Keratinocyte (primary cell): ENCODE measurements around the gene CD2AP. TPM values are rescaled to one million over a fixed set of nuclear protein-coding genes. Genes with fewer than 3 reads are reported as not detected.

Experiments
- DNase-seq: peaks from one replicate; pipeline ENCODE4 v3.0.0-alpha.2; 2011; ENCODE audit warnings: low read depth, missing footprints, low spot score
- FAIRE-seq: peaks from 2 replicates; lab custom pipeline; 2011; peaks lifted over from hg19 to GRCh38; lab: Jason Lieb, UNC
- H2AFZ ChIP-seq: 2 replicates; pipeline ENCODE4 v1.6.0; 2012; ENCODE audit warnings: low read length, control low read depth, inconsistent platforms; ENCODE audit not compliant: control insufficient read depth
- H3K27ac ChIP-seq: 2 replicates; pipeline ENCODE4 v1.5.1; 2011; ENCODE audit warnings: low read length; ENCODE audit not compliant: control insufficient read depth, insufficient read depth
- H3K27me3 ChIP-seq: 3 replicates; pipeline ENCODE4 v1.6.0; 2011; ENCODE audit warnings: low read length; ENCODE audit not compliant: control insufficient read depth, insufficient read depth; ENCODE audit errors: extremely low read depth
- H3K36me3 ChIP-seq, 2 experiments: 2 replicates in 1 of 2; 3 replicates in 1 of 2; pipeline ENCODE4 v1.5.1; 2011; ENCODE audit warnings: low read length in 2 of 2, mild to moderate bottlenecking in 1 of 2; ENCODE audit not compliant: control insufficient read depth in 2 of 2, insufficient read depth in 2 of 2; ENCODE audit errors: extremely low read depth in 1 of 2
- H3K4me1 ChIP-seq: 3 replicates; pipeline ENCODE4 v1.5.1; 2011; ENCODE audit warnings: low read length; ENCODE audit not compliant: control insufficient read depth, insufficient read depth; ENCODE audit errors: extremely low read depth
- H3K4me2 ChIP-seq: 3 replicates; pipeline ENCODE4 v1.6.0; 2011; ENCODE audit warnings: low read depth, low read length; ENCODE audit not compliant: control insufficient read depth, insufficient read depth; ENCODE audit errors: extremely low read depth
- H3K4me3 ChIP-seq, 3 experiments: fragments of 200-600 bp in 1 of 3; sonication (generic) in 1 of 3; 2 replicates in 2 of 3; 3 replicates in 1 of 3; pipeline ENCODE4 v1.5.1; 2011 to 2016; ENCODE audit warnings: low read length in 3 of 3, mild to moderate bottlenecking in 3 of 3, control low read depth in 2 of 3, inconsistent platforms in 1 of 3, low read depth in 1 of 3, mixed read lengths in 1 of 3, mixed run types in 1 of 3, moderate library complexity in 1 of 3; ENCODE audit not compliant: control insufficient read depth in 2 of 3, insufficient read depth in 2 of 3; ENCODE audit errors: extremely low read depth in 1 of 3
- H3K79me2 ChIP-seq: 2 replicates; pipeline ENCODE4 v1.6.0; 2012; ENCODE audit warnings: low read length; ENCODE audit not compliant: control insufficient read depth, insufficient read depth
- H3K9ac ChIP-seq: 3 replicates; pipeline ENCODE4 v1.6.0; 2011; ENCODE audit warnings: low read length; ENCODE audit not compliant: control insufficient read depth, insufficient read depth; ENCODE audit errors: extremely low read depth
- H3K9me1 ChIP-seq: 3 replicates; pipeline ENCODE4 v1.6.0; 2011; ENCODE audit warnings: low read length; ENCODE audit not compliant: control insufficient read depth, insufficient read depth; ENCODE audit errors: extremely low read depth
- H3K9me3 ChIP-seq: 2 replicates; pipeline ENCODE4 v1.5.1; 2012; ENCODE audit warnings: low read depth, low read length; ENCODE audit not compliant: control insufficient read depth
- H4K20me1 ChIP-seq: 3 replicates; pipeline ENCODE4 v1.6.0; 2011; ENCODE audit warnings: low read length; ENCODE audit not compliant: control insufficient read depth, insufficient read depth; ENCODE audit errors: extremely low read depth
- CTCF ChIP-seq, 3 experiments: IDR thresholded peaks in 1 of 3; conservative IDR thresholded peaks in 1 of 3; optimal IDR thresholded peaks in 1 of 3; 2 replicates in 2 of 3; 3 replicates in 1 of 3; pipeline versions ENCODE3 to v1.5.1; 2011; ENCODE audit warnings: low read length in 3 of 3, mild to moderate bottlenecking in 3 of 3, moderate library complexity in 2 of 3, control low read depth in 1 of 3, inconsistent platforms in 1 of 3; ENCODE audit not compliant: insufficient read depth in 2 of 3; ENCODE audit errors: extremely low read depth in 1 of 3
- EZH2 ChIP-seq: IDR thresholded peaks from one replicate; pipeline ENCODE4 v1.6.1; 2012; ENCODE audit warnings: inconsistent platforms, mild to moderate bottlenecking, low read length, moderate library complexity
- dilution Hi-C: fragments of 300-500 bp; cut with MboI; formaldehyde crosslinking; loops from one replicate; pipeline ENCODE4 v1.7.0; 2020; ENCODE audit warnings: low sequenced_read_pairs; ENCODE audit not compliant: extremely low pct_ligation_motif_present
- polyA plus RNA-seq, 5 experiments: library from polyadenylated mRNA; depleted of rRNA in 3 of 5; stranded (reverse) in 3 of 5; stranded (forward) in 1 of 5; unstranded in 1 of 5; fragments of >200 nt; gene quantifications; 1 replicate in 1 of 5; 2 replicates in 3 of 5; 3 replicates in 1 of 5; pipeline versions ENCODE4 v1.2.1 to v1.2.3, GENCODE V29; 2011 to 2012; ENCODE audit warnings: missing spikeins in 2 of 5, low read depth in 1 of 5, low replicate concordance in 1 of 5
- small RNA-seq, 3 experiments: library from RNA; depleted of rRNA; stranded (forward); fragments of <200 nt; gene quantifications; one replicate each; pipeline ENCODE3, GENCODE V24; 2012; ENCODE audit warnings: low read depth in 3 of 3, low replicate concordance in 1 of 3; ENCODE audit not compliant: insufficient read length in 3 of 3

CD2AP gene
- polyA plus RNA-seq, 1 donor (not counting 4 experiments of a cell fraction or from before 2014, with no cell fraction given) = 23.9 TPM

DNA sequence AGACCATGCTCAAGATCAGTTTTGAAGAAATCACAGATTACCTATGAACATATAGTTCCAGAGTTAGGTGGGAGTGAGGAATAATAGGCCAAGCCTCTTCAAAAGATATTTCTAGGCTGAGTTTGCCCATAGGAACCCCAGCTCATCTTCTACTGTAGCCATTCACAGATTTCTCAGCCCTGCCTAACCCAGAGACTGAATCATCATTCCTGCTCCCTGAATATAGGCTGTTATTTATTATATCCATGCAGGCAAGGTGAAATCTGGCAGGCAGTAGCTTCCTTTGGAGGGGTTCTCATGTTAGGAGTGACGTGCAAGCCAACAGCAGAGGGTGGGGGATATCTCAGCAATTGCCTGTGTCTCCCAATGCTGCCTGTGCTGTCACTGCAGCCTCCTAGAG is 195.2 kb downstream of the CD2AP start:
- Histone ChIP-seq H3K9me1 (no peaks in the 10 kb centered on the region), H3K36me3 (no peaks in the 10 kb centered on the region), H3K4me2 (no peak overlapping the region), H4K20me1 (no peaks in the 10 kb centered on the region), H2AFZ (no peak overlapping the region), H3K27ac (no peak overlapping the region), H3K79me2 (no peaks in the 10 kb centered on the region), H3K4me3 (no peak overlapping the region), H3K27me3 (no peaks in the 10 kb centered on the region), H3K4me1 (peaks cover 24% of the 10 kb centered on the region), H3K9ac (no peak overlapping the region), H3K9me3 (no peaks in the 10 kb centered on the region)
- TF ChIP-seq EZH2 (no peak), CTCF (optimal IDR thresholded peaks at IDR 0.05 in 1 of 3, IDR thresholded peaks at IDR 0.05 in 1 of 3, conservative IDR thresholded peaks at IDR 0.05 in 1 of 3; ENCODE audit: extremely low read depth in 1 of 3, insufficient read depth in 2 of 3, low read length in 3 of 3) (no peak)
- DNase-seq (no peak), FAIRE-seq (peak; percentile 74)
- dilution Hi-C loops = no loop called here

- Histone ChIP-seq H3K4me3 (no peak overlapping the region), H2AFZ (no peak overlapping the region), H4K20me1 (no peaks in the 10 kb centered on the region), H3K9me3 (no peaks in the 10 kb centered on the region), H3K27me3 (no peaks in the 10 kb centered on the region), H3K36me3 (no peaks in the 10 kb centered on the region), H3K79me2 (no peaks in the 10 kb centered on the region), H3K9ac (no peak overlapping the region), H3K4me2 (no peak overlapping the region), H3K27ac (no peak overlapping the region), H3K4me1 (peaks cover 21% of the 10 kb centered on the region), H3K9me1 (no peaks in the 10 kb centered on the region)
- TF ChIP-seq CTCF (optimal IDR thresholded peaks at IDR 0.05 in 1 of 3, IDR thresholded peaks at IDR 0.05 in 1 of 3, conservative IDR thresholded peaks at IDR 0.05 in 1 of 3; ENCODE audit: extremely low read depth in 1 of 3, insufficient read depth in 2 of 3, low read length in 3 of 3) = no peak
- no peak for TF ChIP-seq EZH2
- DNase-seq = no peak
- no peak for FAIRE-seq
- dilution Hi-C loops = no loop called here
Observed at GRCh38 chr6:47674673-47675072, 197.1 kb downstream of the CD2AP start.

Small RNA genes within 50 kb of the gene (small RNA-seq; reads per million reads assigned to genes)
- gene RF00019 = 0 reads per million in 3 experiments

Other genes with a start within 250 kb of the CD2AP start
- gene TNFRSF21, start 167.9 kb upstream of the CD2AP start, polyA plus RNA-seq = 41.2 to 94.8 TPM (median 50.2 TPM) in 3 replicates
- gene ADGRF4, start 220.8 kb downstream of the CD2AP start, polyA plus RNA-seq = 21.4 to 41.8 TPM (median 30.2 TPM) in 3 replicates